Spleen (tissue), 11 donors: ENCODE measurements around the gene C2orf42. TPM values are rescaled to one million over a fixed set of nuclear protein-coding genes. Genes with fewer than 3 reads are reported as not detected.
A peak's percentile ranks its signal among the peaks of the same experiment; 100 is the strongest.
"Not testable (repeated sequence)": the region's sequence is repeated elsewhere in the genome, so short reads cannot be mapped to it uniquely, and the experiment has no call there.

Experiments
- DNase-seq: peaks from one replicate; pipeline ENCODE4 v3.0.0-alpha.2; 2020
- H3K27ac ChIP-seq, 8 donors: fragments of 200-600 bp; sonication (generic) in 7 of 8; 1 replicate in 4 of 8; 2 replicates in 4 of 8; pipeline versions ENCODE4 v1.5.0 to v1.8.0; 2016 to 2021; ENCODE audit warnings: inconsistent platforms in 4 of 8, mild to moderate bottlenecking in 4 of 8, moderate library complexity in 1 of 8
- H3K27me3 ChIP-seq, 7 donors: fragments of 200-600 bp; sonication (generic) in 6 of 7; replicated peaks in 1 of 7; 1 replicate in 4 of 7; 2 replicates in 3 of 7; pipeline versions ENCODE4 v1.5.0 to v1.8.0; 2016 to 2021; ENCODE audit warnings: inconsistent platforms in 3 of 7, mild to moderate bottlenecking in 1 of 7
- H3K36me3 ChIP-seq, 6 donors: fragments of 200-600 bp; sonication (generic) in 5 of 6; 1 replicate in 4 of 6; 2 replicates in 2 of 6; pipeline versions ENCODE4 v1.5.0 to v1.8.0; 2016 to 2021; ENCODE audit warnings: inconsistent platforms in 2 of 6
- H3K4me1 ChIP-seq, 6 donors: fragments of 200-600 bp; sonication (generic) in 5 of 6; 1 replicate in 3 of 6; 2 replicates in 3 of 6; pipeline versions ENCODE4 v1.5.0 to v1.8.0; 2016 to 2021; ENCODE audit warnings: inconsistent platforms in 3 of 6
- H3K4me3 ChIP-seq, 8 donors: fragments of 200-600 bp; sonication (generic) in 7 of 8; 1 replicate in 4 of 8; 2 replicates in 4 of 8; pipeline versions ENCODE4 v1.5.0 to v1.8.0; 2016 to 2021; ENCODE audit warnings: inconsistent platforms in 4 of 8, mild to moderate bottlenecking in 4 of 8, moderate library complexity in 2 of 8
- H3K9me3 ChIP-seq, 8 donors: fragments of 200-600 bp; sonication (generic) in 7 of 8; 1 replicate in 4 of 8; 2 replicates in 4 of 8; pipeline versions ENCODE4 v1.5.0 to v1.8.0; 2016 to 2021; ENCODE audit warnings: inconsistent platforms in 4 of 8
- POLR2A ChIP-seq, 3 donors: fragments of 450-650 bp; IDR thresholded peaks; one replicate each; pipeline ENCODE4 v1.5.1; 2017; ENCODE audit warnings: antibody characterized with exemption in 3 of 3, mild to moderate bottlenecking in 1 of 3
- POLR2AphosphoS5 ChIP-seq, 3 donors: sonication (generic); formaldehyde crosslinking; IDR thresholded peaks; one replicate each; pipeline ENCODE4 v1.5.1; 2017; ENCODE audit warnings: antibody characterized with exemption in 3 of 3
- WGBS, 5 donors: extraction: QIAGEN DNeasy Blood & Tissue Kit in 3 of 5; methylation state at CpG; one replicate each; pipeline versions ENCODE4 v1.1.5 to v1.1.7; 2013 to 2018; 5-methylcytosine and 5-hydroxymethylcytosine counted together
- intact Hi-C: fragments of 100-400 bp; cut with DNase I; formaldehyde crosslinking; loops from one replicate; pipeline ENCODE4 v1.15.0; 2023; ENCODE audit warnings: low total_unique reads
- polyA plus RNA-seq, 3 donors: library from polyadenylated mRNA; stranded (reverse); fragments of 200-250 nt; gene quantifications; one replicate each; pipeline ENCODE4 v1.2.1, GENCODE V29; 2013
- total RNA-seq, 7 donors: library from RNA; depleted of rRNA in 3 of 7; stranded (reverse); fragments of >200 nt in 3 of 7; fragmentation: NEBNext Ultra II Directional in 4 of 7; extraction: Animal tissue kit (Norgen Biotek cat#: 25700) in 4 of 7; gene quantifications; one replicate each; pipeline versions ENCODE4 v1.1.0 to v1.2.1, GENCODE V29; 2016 to 2021
- TF ChIP-seq, protein P1 (sequence below), 11 experiments: fragments of 200-600 bp in 7 of 11; fragments of 450-650 bp in 4 of 11; sonication (generic) in 4 of 11; IDR thresholded peaks in 8 of 11; conservative IDR thresholded peaks in 3 of 11; 1 replicate in 7 of 11; 2 replicates in 4 of 11; pipeline versions ENCODE4 v1.4.0 to v1.8.0; 2016 to 2021; ENCODE audit warnings: antibody characterized with exemption in 11 of 11, inconsistent platforms in 4 of 11, mild to moderate bottlenecking in 1 of 11
- donor health status: healthy with polysubstance abuse.
- donor health status: DM: no; HTN: no; CAD: no; lungs with moderate emphysema.
- donor health status: DM: no; HTN: no; CAD: no.
- donor health status: Bipolar disorder and iron deficiency.
- donor health status: healthy.
- donor health status: DM: no; HTN: no; CAD: no.
- donor health status: DM: yes; HTN: yes; CAD: no.

C2orf42 gene
- total and polyA plus RNA-seq, 10 donors: 6.0 to 24.3 (median 18.0) TPM

GRCh38 chr2:70103531-70104061 is 87.2 kb downstream of the C2orf42 start:
- intact Hi-C loops: no loop called here
- 48 to 70% (median 67%) methylated on average over 5 of the region's 5 CpGs for WGBS, 5 donors
- H3K4me3 ChIP-seq: peak overlapping the region in 2 of 8 donors; percentile 4 to 44
- no peak for DNase-seq
- no peaks in the 10 kb centered on the region for H3K9me3 ChIP-seq
- TF ChIP-seq, protein P1, sequence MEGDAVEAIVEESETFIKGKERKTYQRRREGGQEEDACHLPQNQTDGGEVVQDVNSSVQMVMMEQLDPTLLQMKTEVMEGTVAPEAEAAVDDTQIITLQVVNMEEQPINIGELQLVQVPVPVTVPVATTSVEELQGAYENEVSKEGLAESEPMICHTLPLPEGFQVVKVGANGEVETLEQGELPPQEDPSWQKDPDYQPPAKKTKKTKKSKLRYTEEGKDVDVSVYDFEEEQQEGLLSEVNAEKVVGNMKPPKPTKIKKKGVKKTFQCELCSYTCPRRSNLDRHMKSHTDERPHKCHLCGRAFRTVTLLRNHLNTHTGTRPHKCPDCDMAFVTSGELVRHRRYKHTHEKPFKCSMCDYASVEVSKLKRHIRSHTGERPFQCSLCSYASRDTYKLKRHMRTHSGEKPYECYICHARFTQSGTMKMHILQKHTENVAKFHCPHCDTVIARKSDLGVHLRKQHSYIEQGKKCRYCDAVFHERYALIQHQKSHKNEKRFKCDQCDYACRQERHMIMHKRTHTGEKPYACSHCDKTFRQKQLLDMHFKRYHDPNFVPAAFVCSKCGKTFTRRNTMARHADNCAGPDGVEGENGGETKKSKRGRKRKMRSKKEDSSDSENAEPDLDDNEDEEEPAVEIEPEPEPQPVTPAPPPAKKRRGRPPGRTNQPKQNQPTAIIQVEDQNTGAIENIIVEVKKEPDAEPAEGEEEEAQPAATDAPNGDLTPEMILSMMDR (IDR thresholded peaks at IDR 0.05 in 8 of 11, conservative IDR thresholded peaks at IDR 0.05 in 3 of 11): no peak
- TF ChIP-seq POLR2AphosphoS5 (IDR thresholded peaks at IDR 0.05) (peak in 2 of 3 donors; percentile 31 to 43), POLR2A (IDR thresholded peaks at IDR 0.05) (no peak)
- H3K27me3 ChIP-seq: no peaks in the 10 kb centered on the region
- no peaks in the 10 kb centered on the region for H3K36me3 ChIP-seq
- peak overlapping the region; percentile 10 to 88 (median 80) for H3K27ac ChIP-seq
- H3K4me1 ChIP-seq: peaks cover 15 to 61% (median 43%) of the 10 kb centered on the region in 6 donors

DNA sequence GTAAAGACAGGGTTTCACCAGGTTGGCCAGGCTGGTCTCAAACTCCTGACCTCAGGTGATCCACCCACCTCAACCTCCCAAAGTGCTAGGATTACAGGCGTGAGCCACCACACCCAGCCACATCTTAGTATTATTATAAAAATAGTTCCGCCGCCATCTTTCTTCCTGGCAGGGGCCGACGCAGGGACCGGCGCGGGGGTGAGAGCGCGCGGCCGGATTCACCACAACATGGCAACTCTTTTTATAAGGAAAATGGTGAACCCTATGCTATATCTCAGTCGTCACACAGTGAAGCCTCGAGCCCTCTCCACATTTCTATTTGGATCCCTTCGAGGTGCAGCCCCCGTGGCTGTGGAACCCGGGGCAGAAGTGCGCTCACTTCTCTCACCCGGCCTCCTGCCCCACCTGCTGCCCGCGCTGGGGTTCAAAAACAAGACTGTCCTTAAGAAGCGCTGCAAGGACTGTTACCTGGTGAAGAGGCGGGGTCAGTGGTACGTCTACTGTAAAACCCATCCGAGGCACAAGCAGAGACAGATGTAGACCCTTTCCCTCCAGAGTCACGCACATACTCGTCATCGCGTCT is 88.4 kb downstream of the C2orf42 start:
- intact Hi-C loops, H3K27me3 ChIP-seq, H3K36me3 ChIP-seq, H3K4me3 ChIP-seq, H3K9me3 ChIP-seq, DNase-seq: not testable (repeated sequence)
- 93 to 98% (median 95%) methylated on average over 29 of the region's 29 CpGs for WGBS, 5 donors
- Histone ChIP-seq H3K4me1 (peaks cover 7 to 49% (median 31%) of the 10 kb centered on the region in 6 donors), H3K27ac (peak overlapping the region in 2 of 8 donors; percentile 85 to 88)

DNA sequence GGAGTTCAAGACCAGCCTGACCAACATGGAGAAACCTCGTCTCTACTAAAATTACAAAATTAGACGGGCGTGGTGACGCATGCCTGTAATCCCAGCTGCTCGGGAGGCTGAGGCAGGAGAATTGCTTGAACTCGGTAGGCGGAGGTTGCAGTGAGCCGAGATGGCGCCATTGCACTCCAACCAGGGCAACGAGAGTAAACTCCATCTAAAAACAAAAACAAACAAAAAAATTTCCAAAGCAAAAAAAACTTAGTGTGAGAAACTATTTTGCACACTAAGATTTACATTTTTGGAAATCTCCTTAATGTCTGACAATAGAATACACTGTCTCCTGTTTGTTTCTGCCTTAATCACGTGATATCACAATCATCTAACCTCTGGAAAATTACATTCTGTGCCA is 89.1 kb downstream of the C2orf42 start:
- H3K27ac ChIP-seq, H3K27me3 ChIP-seq, H3K4me3 ChIP-seq, intact Hi-C loops, H3K36me3 ChIP-seq, DNase-seq, H3K9me3 ChIP-seq: not testable (repeated sequence)
- peaks cover 7 to 45% (median 27%) of the 10 kb centered on the region in 6 donors for H3K4me1 ChIP-seq
- 91 to 94% (median 92%) methylated on average over 11 of the region's 11 CpGs for WGBS, 5 donors

GRCh38 chr2:70101174-70101573 is 89.6 kb downstream of the C2orf42 start:
- intact Hi-C loops: no loop called here
- 91 to 97% (median 95%) methylated on average over 6 of the region's 6 CpGs for WGBS, 5 donors
- H3K4me1 ChIP-seq: peaks cover 8 to 47% (median 30%) of the 10 kb centered on the region in 6 donors
- no peaks in the 10 kb centered on the region for H3K9me3 ChIP-seq
- TF ChIP-seq POLR2A (IDR thresholded peaks at IDR 0.05) (no peak), POLR2AphosphoS5 (IDR thresholded peaks at IDR 0.05) (no peak)
- TF ChIP-seq, protein P1 (IDR thresholded peaks at IDR 0.05 in 8 of 11, conservative IDR thresholded peaks at IDR 0.05 in 3 of 11): no peak
- no peak overlapping the region for H3K4me3 ChIP-seq
- no peaks in the 10 kb centered on the region for H3K27me3 ChIP-seq
- no peak overlapping the region for H3K27ac ChIP-seq
- no peaks in the 10 kb centered on the region for H3K36me3 ChIP-seq
- DNase-seq: no peak

Other genes starting within 250 kb of the C2orf42 start
- gene ASPRV1, start 229.4 kb downstream of the C2orf42 start, total RNA-seq: 1 to 10 TPM; 2.7 to 5.3 (median 4.1) TPM
- gene ASPRV1, start 229.4 kb downstream of the C2orf42 start, polyA plus RNA-seq: 1 to 10 TPM; 1.2 to 2.0 (median 1.9) TPM
- 100 to 1,000 TPM; 256 to 351 (median 301) TPM for gene PCBP1, start 103.5 kb downstream of the C2orf42 start, total RNA-seq
- gene PCBP1, start 103.5 kb downstream of the C2orf42 start, polyA plus RNA-seq: 100 to 1,000 TPM; 254 to 294 (median 278) TPM
- 100 to 1,000 TPM; 109 to 175 (median 129) TPM for gene TIA1, start 57.6 kb upstream of the C2orf42 start, total RNA-seq
- 10 to 100 TPM; 72.5 to 87.1 (median 82.8) TPM for gene TIA1, start 57.6 kb upstream of the C2orf42 start, polyA plus RNA-seq
- 10 to 100 TPM; 19.4 to 54.3 (median 35.8) TPM for gene PCYOX1, start 67.1 kb upstream of the C2orf42 start, total RNA-seq
- gene PCYOX1, start 67.1 kb upstream of the C2orf42 start, polyA plus RNA-seq: 1 to 10 TPM; 2.4 to 4.7 (median 4.6) TPM
- gene SNRPG, start 102.7 kb upstream of the C2orf42 start, total RNA-seq: 100 to 1,000 TPM in 2 of 7 donors, 10 to 100 TPM in 5; 75.5 to 134 (median 96.8) TPM
- gene SNRPG, start 102.7 kb upstream of the C2orf42 start, polyA plus RNA-seq: 100 to 1,000 TPM; 165 to 236 (median 173) TPM
- 10 to 100 TPM; 21.0 to 34.0 (median 24.0) TPM for gene FAM136A, start 111.0 kb upstream of the C2orf42 start, total RNA-seq
- gene FAM136A, start 111.0 kb upstream of the C2orf42 start, polyA plus RNA-seq: 10 to 100 TPM; 32.4 to 39.4 (median 36.9) TPM